Lower leg skin (tissue), 4 donors: ENCODE measurements around the gene CXCL14. TPM values are rescaled to one million over a fixed set of nuclear protein-coding genes. Genes with fewer than 3 reads are reported as not detected.

Experiments used
- DNase-seq, 2 donors: peaks; one replicate each; pipeline ENCODE4 v3.0.0-alpha.2; 2019; ENCODE audit warnings: low spot score in 2 of 2
- H3K4me3 ChIP-seq: fragments of 200-600 bp; sonication (generic); 2 replicates; pipeline ENCODE4 v1.5.1; 2017; ENCODE audit warnings: mild to moderate bottlenecking, low read depth; ENCODE audit not compliant: poor library complexity, severe bottlenecking
- POLR2A ChIP-seq, 2 donors: fragments of 450-650 bp; IDR thresholded peaks; one replicate each; pipeline ENCODE4 v1.6.1; 2016 to 2017; ENCODE audit warnings: antibody characterized with exemption in 2 of 2, mild to moderate bottlenecking in 1 of 2, moderate library complexity in 1 of 2
- WGBS, 2 donors: methylation state at CpG; one replicate each; pipeline ENCODE4 v1.1.5; 2018; 5-methylcytosine and 5-hydroxymethylcytosine counted together
- intact Hi-C: fragments of 100-400 bp; cut with DNase I; formaldehyde crosslinking; loops from one replicate; pipeline ENCODE4 v1.15.0; 2023; ENCODE audit warnings: low total_unique reads
- total RNA-seq, 4 donors: library from RNA; depleted of rRNA; stranded (reverse); fragments of >200 nt; gene quantifications; one replicate each; pipeline ENCODE4 v1.1.0, GENCODE V29; 2016
- TF ChIP-seq, protein P1 (sequence below), 3 donors: fragments of 450-650 bp; IDR thresholded peaks; one replicate each; pipeline ENCODE4 v1.5.1; 2016; ENCODE audit warnings: antibody characterized with exemption in 3 of 3, mild to moderate bottlenecking in 3 of 3, moderate library complexity in 2 of 3

Gene CXCL14
- total RNA-seq, 4 donors from 2014 or later = 157 to 344 (median 251) TPM

- TF ChIP-seq, protein P1, sequence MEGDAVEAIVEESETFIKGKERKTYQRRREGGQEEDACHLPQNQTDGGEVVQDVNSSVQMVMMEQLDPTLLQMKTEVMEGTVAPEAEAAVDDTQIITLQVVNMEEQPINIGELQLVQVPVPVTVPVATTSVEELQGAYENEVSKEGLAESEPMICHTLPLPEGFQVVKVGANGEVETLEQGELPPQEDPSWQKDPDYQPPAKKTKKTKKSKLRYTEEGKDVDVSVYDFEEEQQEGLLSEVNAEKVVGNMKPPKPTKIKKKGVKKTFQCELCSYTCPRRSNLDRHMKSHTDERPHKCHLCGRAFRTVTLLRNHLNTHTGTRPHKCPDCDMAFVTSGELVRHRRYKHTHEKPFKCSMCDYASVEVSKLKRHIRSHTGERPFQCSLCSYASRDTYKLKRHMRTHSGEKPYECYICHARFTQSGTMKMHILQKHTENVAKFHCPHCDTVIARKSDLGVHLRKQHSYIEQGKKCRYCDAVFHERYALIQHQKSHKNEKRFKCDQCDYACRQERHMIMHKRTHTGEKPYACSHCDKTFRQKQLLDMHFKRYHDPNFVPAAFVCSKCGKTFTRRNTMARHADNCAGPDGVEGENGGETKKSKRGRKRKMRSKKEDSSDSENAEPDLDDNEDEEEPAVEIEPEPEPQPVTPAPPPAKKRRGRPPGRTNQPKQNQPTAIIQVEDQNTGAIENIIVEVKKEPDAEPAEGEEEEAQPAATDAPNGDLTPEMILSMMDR (IDR thresholded peaks at IDR 0.05) = no peak
- TF ChIP-seq POLR2A (IDR thresholded peaks at IDR 0.05) = no peak
- no peak overlapping the region for H3K4me3 ChIP-seq
- 52 to 59% methylated on average over 6 of the region's 6 CpGs for WGBS, 2 donors
- intact Hi-C loops = no loop called here
- DNase-seq = peak in 1 of 2 donors; percentile 45
Observed at GRCh38 chr5:135592312-135593045, 13.7 kb upstream of the CXCL14 start.

DNA sequence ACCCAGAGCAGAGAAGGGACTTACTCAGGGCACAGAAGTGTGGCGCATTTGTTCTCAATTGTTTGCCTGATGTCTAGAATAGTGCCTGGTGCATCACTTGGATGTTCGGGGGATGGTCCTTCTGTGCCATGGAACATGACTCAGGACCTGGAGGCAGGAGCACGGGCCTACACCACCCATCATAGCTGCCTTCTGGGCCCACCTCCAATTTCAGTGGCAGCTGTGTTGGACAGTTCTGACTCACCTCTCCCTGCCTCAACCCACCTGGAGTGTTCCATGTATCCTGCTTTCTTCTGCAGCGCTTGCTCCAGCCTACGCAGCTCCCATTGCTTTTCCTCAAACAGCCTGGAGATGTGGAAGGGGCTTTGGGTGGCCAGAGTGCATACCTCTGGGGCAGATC lies 12.5 kb upstream of the CXCL14 start:
- WGBS, 2 donors = 60 to 78% methylated on average over 5 of the region's 5 CpGs
- intact Hi-C loops = loop anchor here (2.0 kb wide), 1 partner anchor 20 kb away; no protein-coding TSS in a partner anchor
- H3K4me3 ChIP-seq = no peak overlapping the region
- TF ChIP-seq, protein P1 (IDR thresholded peaks at IDR 0.05) = no peak
- no peak for TF ChIP-seq POLR2A (IDR thresholded peaks at IDR 0.05)
- DNase-seq = peak in 1 of 2 donors; percentile 63

GRCh38 chr5:135589152-135589551 lies 10.4 kb upstream of the CXCL14 start:
- H3K4me3 ChIP-seq = no peak overlapping the region
- intact Hi-C loops = no loop called here
- TF ChIP-seq, protein P1 (IDR thresholded peaks at IDR 0.05) = no peak
- TF ChIP-seq POLR2A (IDR thresholded peaks at IDR 0.05) = no peak
- 83 to 96% methylated on average over 3 of the region's 3 CpGs for WGBS, 2 donors
- DNase-seq = no peak

GRCh38 chr5:135587721-135588663 lies 9.2 kb upstream of the CXCL14 start:
- no peak overlapping the region for H3K4me3 ChIP-seq
- TF ChIP-seq, protein P1 (IDR thresholded peaks at IDR 0.05) = no peak
- no peak for TF ChIP-seq POLR2A (IDR thresholded peaks at IDR 0.05)
- intact Hi-C loops = no loop called here
- DNase-seq = no peak
- WGBS, 2 donors = 67 to 79% methylated on average over 17 of the region's 17 CpGs

DNA sequence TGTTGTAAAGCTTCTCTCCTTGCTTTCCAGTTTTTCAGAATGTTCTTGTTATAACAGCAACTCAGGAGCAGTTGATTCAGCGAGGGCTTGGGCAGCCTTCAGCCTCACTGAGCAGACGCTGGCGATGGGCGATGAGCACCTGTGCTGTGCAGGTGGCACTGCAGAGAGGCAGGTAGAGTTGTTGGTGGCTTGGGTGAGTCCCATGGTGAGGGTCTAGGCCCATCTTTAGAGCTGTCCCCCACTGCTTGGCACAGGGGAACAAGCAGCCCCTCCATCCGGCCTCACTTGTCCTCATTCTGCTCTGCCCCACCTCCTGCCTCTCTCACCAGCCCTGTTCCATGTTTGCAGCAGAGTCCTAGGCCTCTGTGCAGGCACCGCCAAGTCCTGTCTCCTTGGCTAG lies 6.1 kb upstream of the CXCL14 start:
- DNase-seq = no peak
- TF ChIP-seq, protein P1 (IDR thresholded peaks at IDR 0.05) = no peak
- TF ChIP-seq POLR2A (IDR thresholded peaks at IDR 0.05) = no peak
- no peak overlapping the region for H3K4me3 ChIP-seq
- WGBS, 2 donors = 92 to 97% methylated on average over 6 of the region's 6 CpGs
- intact Hi-C loops = no loop called here
